ENCODE results near the gene UROS. TPM values are rescaled to one million over a fixed set of nuclear protein-coding genes. Genes with fewer than 3 reads are reported as not detected.

UROS gene
- total RNA-seq: 10 to 100 TPM; 10.2 to 40.5 TPM

- H3K27ac Mint-ChIP-seq: no peak within 1 kb of the TSS
Measured at GRCh38 chr10:125822878-125823662, at the start of gene UROS, which contains the start of gene BCCIP. Gene UROS (minus strand): TSS chr10:125823258. CDS start chr10:125816499, 6,759 bp downstream. Gene BCCIP (plus strand): TSS chr10:125823546. CDS start chr10:125823558, 12 bp downstream.

GRCh38 chr10:125871338-125871737 is 48.3 kb upstream of the UROS start:
- DNase-seq (ENCODE audit: low spot score in 2 of 2) (no peak), ATAC-seq (no peak)
- peaks cover 5 to 19% of the 10 kb centered on the region in 2 donors for H3K36me3 Mint-ChIP-seq

More at GRCh38 chr10:125822878-125823662, at the start of gene UROS, which contains the start of gene BCCIP:
- Mint-ChIP-seq H3K36me3 (peaks cover 9 to 17% of the 10 kb centered on the region in 2 donors), H3K9me3 (no peaks in the 10 kb centered on the region)
- ATAC-seq (peak; percentile 85 to 87), DNase-seq (ENCODE audit: low spot score in 2 of 2) (peak; percentile 86 to 93)

GRCh38 chr10:125868372-125868975 is 45.4 kb upstream of the UROS start:
- Mint-ChIP-seq H3K9me3 (no peaks in the 10 kb centered on the region), H3K27ac (no peak overlapping the region), H3K36me3 (no peaks in the 10 kb centered on the region)
- peak in 1 of 2 donors; percentile 41 for ATAC-seq
- DNase-seq (ENCODE audit: low spot score in 2 of 2): no peak

More at GRCh38 chr10:125871338-125871737, 48.3 kb upstream of the UROS start:
- H3K27ac Mint-ChIP-seq: no peak overlapping the region
- H3K9me3 Mint-ChIP-seq: peaks cover 0 to 4% of the 10 kb centered on the region in 2 donors

GRCh38 chr10:125866421-125867029 is 43.5 kb upstream of the UROS start:
- ATAC-seq (no peak), DNase-seq (ENCODE audit: low spot score in 2 of 2) (no peak)
- Mint-ChIP-seq H3K36me3 (no peaks in the 10 kb centered on the region), H3K27ac (no peak overlapping the region), H3K9me3 (no peaks in the 10 kb centered on the region)

- no peaks in the 10 kb centered on the region for H3K36me3 Mint-ChIP-seq
- H3K9me3 Mint-ChIP-seq: no peaks in the 10 kb centered on the region
- H3K27ac Mint-ChIP-seq: no peak overlapping the region
- no peak for DNase-seq (ENCODE audit: low spot score in 2 of 2)
- no peak for ATAC-seq
Measured at GRCh38 chr10:125865120-125865519, 42.1 kb upstream of the UROS start.

- ATAC-seq: no peak
- H3K36me3 Mint-ChIP-seq: no peaks in the 10 kb centered on the region
- H3K27ac Mint-ChIP-seq: no peak overlapping the region
- DNase-seq (ENCODE audit: low spot score in 2 of 2): no peak
- H3K9me3 Mint-ChIP-seq: no peaks in the 10 kb centered on the region
Measured at GRCh38 chr10:125859128-125859817, 36.2 kb upstream of the UROS start.

GRCh38 chr10:125857185-125857760 is 34.2 kb upstream of the UROS start:
- H3K9me3 Mint-ChIP-seq: no peaks in the 10 kb centered on the region
- DNase-seq (ENCODE audit: low spot score in 2 of 2) (no peak), ATAC-seq (no peak)
- H3K36me3 Mint-ChIP-seq: no peaks in the 10 kb centered on the region
- H3K27ac Mint-ChIP-seq: no peak overlapping the region

GRCh38 chr10:125852487-125852886 is 29.4 kb upstream of the UROS start:
- Mint-ChIP-seq H3K27ac (no peak overlapping the region), H3K9me3 (no peaks in the 10 kb centered on the region), H3K36me3 (peaks cover 12 to 14% of the 10 kb centered on the region in 2 donors)
- DNase-seq (ENCODE audit: low spot score in 2 of 2) (no peak), ATAC-seq (no peak)

GRCh38 chr10:125850766-125851731 is 28.0 kb upstream of the UROS start:
- Mint-ChIP-seq H3K36me3 (peaks cover 12 to 14% of the 10 kb centered on the region in 2 donors), H3K9me3 (no peaks in the 10 kb centered on the region), H3K27ac (peak overlapping the region; percentile 30 to 77)
- DNase-seq (ENCODE audit: low spot score in 2 of 2) (no peak), ATAC-seq (no peak)

GRCh38 chr10:125849448-125849847 is 26.4 kb upstream of the UROS start:
- Mint-ChIP-seq H3K27ac (no peak overlapping the region), H3K9me3 (no peaks in the 10 kb centered on the region), H3K36me3 (peaks cover 12 to 14% of the 10 kb centered on the region in 2 donors)
- no peak for DNase-seq (ENCODE audit: low spot score in 2 of 2)
- ATAC-seq: no peak

- Mint-ChIP-seq H3K27ac (no peak overlapping the region), H3K9me3 (no peaks in the 10 kb centered on the region), H3K36me3 (peaks cover 12 to 14% of the 10 kb centered on the region in 2 donors)
- ATAC-seq (no peak), DNase-seq (ENCODE audit: low spot score in 2 of 2) (no peak)
Measured at GRCh38 chr10:125848857-125849256, 25.8 kb upstream of the UROS start.

GRCh38 chr10:125848371-125848770 is 25.3 kb upstream of the UROS start:
- no peak overlapping the region for H3K27ac Mint-ChIP-seq
- H3K36me3 Mint-ChIP-seq: peaks cover 12 to 14% of the 10 kb centered on the region in 2 donors
- no peaks in the 10 kb centered on the region for H3K9me3 Mint-ChIP-seq
- no peak for ATAC-seq
- no peak for DNase-seq (ENCODE audit: low spot score in 2 of 2)

- ATAC-seq: no peak
- Mint-ChIP-seq H3K27ac (no peak overlapping the region), H3K9me3 (no peaks in the 10 kb centered on the region), H3K36me3 (peaks cover 14 to 15% of the 10 kb centered on the region in 2 donors)
- DNase-seq (ENCODE audit: low spot score in 2 of 2): no peak
Measured at GRCh38 chr10:125846894-125847293, 23.8 kb upstream of the UROS start.

- Mint-ChIP-seq H3K9me3 (no peaks in the 10 kb centered on the region), H3K27ac (peak overlapping the region; percentile 27 to 89), H3K36me3 (peaks cover 8 to 9% of the 10 kb centered on the region in 2 donors)
- DNase-seq (ENCODE audit: low spot score in 2 of 2) (no peak), ATAC-seq (no peak)
Measured at GRCh38 chr10:125845617-125846016, 22.6 kb upstream of the UROS start.

- ATAC-seq (no peak), DNase-seq (ENCODE audit: low spot score in 2 of 2) (no peak)
- Mint-ChIP-seq H3K27ac (no peak overlapping the region), H3K9me3 (no peaks in the 10 kb centered on the region), H3K36me3 (peaks cover 7 to 12% of the 10 kb centered on the region in 2 donors)
Measured at GRCh38 chr10:125844751-125845221, 21.7 kb upstream of the UROS start.
